Kidney (tissue), 14 donors: ENCODE data around the gene PDE4D. TPM values are rescaled to one million over a fixed set of nuclear protein-coding genes. Genes with fewer than 3 reads are reported as not detected.

Source experiments
- DNase-seq, 5 donors: peaks; one replicate each; pipeline ENCODE4 v3.0.0-alpha.2; 2013 to 2020
- FAIRE-seq: peaks from 2 replicates; lab custom pipeline; 2012; peaks lifted over from hg19 to GRCh38; lab: Jason Lieb, UNC
- H3K27ac ChIP-seq, 2 donors: one replicate each; pipeline ENCODE4 v1.7.0; 2013; ENCODE audit warnings: low read depth in 2 of 2, low read length in 2 of 2, inconsistent platforms in 1 of 2
- H3K27me3 ChIP-seq: one replicate; pipeline ENCODE4 v1.7.1; 2013; ENCODE audit warnings: low read length, inconsistent platforms; ENCODE audit not compliant: control insufficient read depth, insufficient read depth
- H3K36me3 ChIP-seq, 3 donors: one replicate each; pipeline versions ENCODE4 v1.7.0 to v1.7.1; 2013; ENCODE audit warnings: low read length in 3 of 3, control low read depth in 1 of 3, inconsistent platforms in 1 of 3; ENCODE audit not compliant: insufficient read depth in 3 of 3, control insufficient read depth in 2 of 3
- H3K4me1 ChIP-seq, 3 donors: one replicate each; pipeline versions ENCODE4 v1.7.0 to v1.7.1; 2013; ENCODE audit warnings: low read length in 3 of 3, inconsistent platforms in 1 of 3, low read depth in 1 of 3; ENCODE audit not compliant: control insufficient read depth in 2 of 3, insufficient read depth in 2 of 3
- H3K4me3 ChIP-seq, 3 donors: one replicate each; pipeline versions ENCODE4 v1.7.0 to v1.8.1; 2013; ENCODE audit warnings: low read length in 3 of 3, control low read depth in 1 of 3, inconsistent platforms in 1 of 3
- H3K9ac ChIP-seq, 3 donors: one replicate each; pipeline versions ENCODE4 v1.7.0 to v1.7.1; 2013; ENCODE audit warnings: low read length in 3 of 3, control low read depth in 1 of 3, inconsistent platforms in 1 of 3
- H3K9me3 ChIP-seq, 3 donors: one replicate each; pipeline versions ENCODE4 v1.7.0 to v1.7.1; 2013; ENCODE audit warnings: low read length in 3 of 3, control low read depth in 1 of 3, inconsistent platforms in 1 of 3; ENCODE audit not compliant: control insufficient read depth in 2 of 3, insufficient read depth in 1 of 3
- CTCF ChIP-seq: IDR thresholded peaks from 3 replicates; pipeline ENCODE4 v1.5.1; 2012; ENCODE audit warnings: mild to moderate bottlenecking, moderate library complexity, borderline replicate concordance; ENCODE audit not compliant: insufficient read depth; ENCODE audit errors: extremely low read depth
- intact Hi-C: fragments of 100-400 bp; cut with DNase I; formaldehyde crosslinking; loops from one replicate; pipeline ENCODE4 v1.11.1; 2022
- polyA plus RNA-seq: library from polyadenylated mRNA; stranded (reverse); fragments of 350-450 nt; fragmentation: Illumina TruSeq; extraction: RNeasy Lipid Tissue Mini Kit (QIAGEN cat#74804); gene quantifications from one replicate; pipeline ENCODE4 v1.2.3, GENCODE V29; 2014; ENCODE audit warnings: low read depth, low replicate concordance; ENCODE audit not compliant: insufficient read depth
- total RNA-seq: library from RNA; stranded (reverse); fragmentation: NEBNext Ultra II Directional; extraction: Animal tissue kit (Norgen Biotek cat#: 25700); gene quantifications from one replicate; pipeline ENCODE4 v1.2.1, GENCODE V29; 2021
- donor health status: control.
- donor health status: control.
- donor health status: control.
- donor health status: control.
- donor health status: control.
- donor health status: DM: yes; HTN: yes; CAD: no.
- donor health status: Normal renal cell carcinoma (clear cell type).

PDE4D gene
- total and polyA plus RNA-seq, 2 donors from 2014 or later: 9.2 to 78.9 TPM

DNA sequence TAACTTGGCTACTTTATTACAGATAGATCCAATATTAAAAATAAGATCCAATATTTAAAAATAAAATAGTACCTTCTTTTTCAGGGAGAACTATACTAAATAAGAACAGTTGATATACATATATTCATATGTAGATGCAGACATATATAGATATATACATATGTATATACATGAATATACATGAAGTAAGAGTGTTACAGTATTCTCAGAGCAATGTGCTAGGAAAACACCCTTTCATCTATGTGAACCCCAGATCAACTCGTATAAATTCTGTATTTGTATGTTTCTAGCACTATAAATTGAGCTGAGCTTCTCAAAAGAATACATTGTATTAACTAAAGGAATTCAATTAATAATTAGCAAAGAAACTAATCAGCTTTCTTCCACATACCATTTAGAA lies 287.6 kb downstream of the PDE4D start:
- FAIRE-seq (no peak), DNase-seq (no peak)
- H3K4me3 ChIP-seq: no peak overlapping the region
- no peaks in the 10 kb centered on the region for H3K9me3 ChIP-seq
- TF ChIP-seq CTCF: no peak
- no peak overlapping the region for H3K27ac ChIP-seq
- no peak overlapping the region for H3K9ac ChIP-seq
- H3K36me3 ChIP-seq: no peaks in the 10 kb centered on the region
- no peaks in the 10 kb centered on the region for H3K27me3 ChIP-seq
- intact Hi-C loops: no loop called here
- H3K4me1 ChIP-seq: no peaks in the 10 kb centered on the region

- intact Hi-C loops: no loop called here
- FAIRE-seq: no peak
- no peak overlapping the region for H3K9ac ChIP-seq
These were observed 289.4 kb downstream of the PDE4D start for GRCh38 chr5:59604111-59604510.

DNA sequence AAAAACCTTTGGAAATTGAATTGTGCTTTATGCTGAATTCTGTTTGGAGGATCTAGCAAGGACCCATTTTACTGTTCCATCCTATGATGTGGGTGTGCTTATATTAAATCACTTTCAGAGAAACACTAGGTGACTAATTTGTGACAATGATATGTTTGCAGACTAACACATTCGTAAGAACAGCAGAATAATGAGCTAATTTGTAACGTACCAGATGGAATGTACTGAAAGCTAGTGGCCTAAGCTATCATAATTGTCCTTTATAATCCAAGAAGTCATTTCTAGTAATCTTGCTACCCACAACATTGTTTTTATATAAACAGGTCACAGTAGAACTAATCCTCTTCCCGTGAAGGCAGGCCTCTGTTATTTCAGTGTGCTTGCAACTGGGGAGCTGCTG lies 292.5 kb downstream of the PDE4D start:
- DNase-seq (no peak), FAIRE-seq (no peak)
- Histone ChIP-seq H3K9ac (no peak overlapping the region), H3K4me3 (no peak overlapping the region), H3K27me3 (no peaks in the 10 kb centered on the region), H3K4me1 (no peaks in the 10 kb centered on the region), H3K9me3 (no peaks in the 10 kb centered on the region), H3K27ac (no peak overlapping the region), H3K36me3 (no peaks in the 10 kb centered on the region)
- no peak for TF ChIP-seq CTCF
- intact Hi-C loops: no loop called here

More at GRCh38 chr5:59604111-59604510, 289.4 kb downstream of the PDE4D start:
- Histone ChIP-seq H3K27me3 (no peaks in the 10 kb centered on the region), H3K36me3 (no peaks in the 10 kb centered on the region), H3K4me1 (no peaks in the 10 kb centered on the region), H3K4me3 (no peak overlapping the region), H3K27ac (no peak overlapping the region), H3K9me3 (no peaks in the 10 kb centered on the region)
- no peak for TF ChIP-seq CTCF
- no peak for DNase-seq

GRCh38 chr5:59600153-59600552 lies 293.4 kb downstream of the PDE4D start:
- Histone ChIP-seq H3K9ac (no peak overlapping the region), H3K4me1 (no peaks in the 10 kb centered on the region), H3K9me3 (no peaks in the 10 kb centered on the region), H3K36me3 (no peaks in the 10 kb centered on the region), H3K27ac (no peak overlapping the region), H3K27me3 (no peaks in the 10 kb centered on the region), H3K4me3 (no peak overlapping the region)
- TF ChIP-seq CTCF: no peak
- DNase-seq (no peak), FAIRE-seq (no peak)
- intact Hi-C loops: no loop called here
